ENCODE data around the gene PSMB3. TPM values are rescaled to one million over a fixed set of nuclear protein-coding genes. Genes with fewer than 3 reads are reported as not detected.
A peak's percentile ranks its signal among the peaks of the same experiment; 100 is the strongest.

Gene PSMB3
- total RNA-seq, 2 donors from 2014 or later = 108 to 124 TPM

- H3K36me3 ChIP-seq = peaks cover 11% of the 10 kb centered on the region
- H3K4me3 ChIP-seq = peak overlapping the region; percentile 99
- ATAC-seq (ENCODE audit: insufficient number of reproducible peaks, low FRiP score, low read depth) (no peak), DNase-seq (ENCODE audit: low spot score) (no peak)
- peak overlapping the region; percentile 85 to 86 for H3K27ac ChIP-seq
- no peaks in the 10 kb centered on the region for H3K9me3 ChIP-seq
- H3K4me1 ChIP-seq (ENCODE audit: control insufficient read depth in 1 of 2, low read depth in 2 of 2) = peaks cover 0 to 30% of the 10 kb centered on the region in 2 donors
- TF ChIP-seq CTCF (IDR thresholded peaks at IDR 0.05) = no peak
- H3K27me3 ChIP-seq (replicated peaks; ENCODE audit: insufficient read depth) = no peaks in the 10 kb centered on the region
Observed at GRCh38 chr17:38705523-38705802, 47.1 kb upstream of the PSMB3 start.

- Histone ChIP-seq H3K27ac (peak overlapping the region; percentile 85 to 86), H3K4me1 (ENCODE audit: control insufficient read depth in 1 of 2, low read depth in 2 of 2) (peaks cover 0 to 28% of the 10 kb centered on the region in 2 donors), H3K27me3 (replicated peaks; ENCODE audit: insufficient read depth) (no peaks in the 10 kb centered on the region), H3K36me3 (peaks cover 11% of the 10 kb centered on the region), H3K4me3 (peak overlapping the region; percentile 99), H3K9me3 (no peaks in the 10 kb centered on the region)
- no peak for TF ChIP-seq CTCF (IDR thresholded peaks at IDR 0.05)
- DNase-seq (ENCODE audit: low spot score) (no peak), ATAC-seq (ENCODE audit: insufficient number of reproducible peaks, low FRiP score, low read depth) (no peak)
Observed at GRCh38 chr17:38705803-38706504, 46.6 kb upstream of the PSMB3 start.

- Histone ChIP-seq H3K4me3 (peak overlapping the region; percentile 99), H3K4me1 (ENCODE audit: control insufficient read depth in 1 of 2, low read depth in 2 of 2) (peaks cover 0 to 21% of the 10 kb centered on the region in 2 donors), H3K36me3 (peaks cover 15% of the 10 kb centered on the region), H3K9me3 (no peaks in the 10 kb centered on the region), H3K27me3 (replicated peaks; ENCODE audit: insufficient read depth) (no peaks in the 10 kb centered on the region), H3K27ac (peak overlapping the region; percentile 85 to 86)
- TF ChIP-seq CTCF (IDR thresholded peaks at IDR 0.05) = no peak
- no peak for DNase-seq (ENCODE audit: low spot score)
- no peak for ATAC-seq (ENCODE audit: insufficient number of reproducible peaks, low FRiP score, low read depth)
Observed at GRCh38 chr17:38706505-38707216, 45.9 kb upstream of the PSMB3 start.

- Histone ChIP-seq H3K27ac (no peak overlapping the region), H3K36me3 (peaks cover 25% of the 10 kb centered on the region), H3K4me3 (no peak overlapping the region), H3K9me3 (no peaks in the 10 kb centered on the region), H3K4me1 (ENCODE audit: control insufficient read depth in 1 of 2, low read depth in 2 of 2) (peaks cover 0 to 19% of the 10 kb centered on the region in 2 donors), H3K27me3 (replicated peaks; ENCODE audit: insufficient read depth) (no peaks in the 10 kb centered on the region)
- TF ChIP-seq CTCF (IDR thresholded peaks at IDR 0.05) = no peak
- ATAC-seq (ENCODE audit: insufficient number of reproducible peaks, low FRiP score, low read depth) = no peak
- DNase-seq (ENCODE audit: low spot score) = no peak
Observed at GRCh38 chr17:38707678-38708351, 44.7 kb upstream of the PSMB3 start.

GRCh38 chr17:38709104-38709820, 43.3 kb upstream of the PSMB3 start:
- no peak overlapping the region for H3K4me3 ChIP-seq
- DNase-seq (ENCODE audit: low spot score) (no peak), ATAC-seq (ENCODE audit: insufficient number of reproducible peaks, low FRiP score, low read depth) (no peak)
- H3K4me1 ChIP-seq (ENCODE audit: control insufficient read depth in 1 of 2, low read depth in 2 of 2) = peaks cover 0 to 12% of the 10 kb centered on the region in 2 donors
- no peak overlapping the region for H3K27ac ChIP-seq
- H3K36me3 ChIP-seq = peaks cover 34% of the 10 kb centered on the region
- H3K9me3 ChIP-seq = no peaks in the 10 kb centered on the region
- no peaks in the 10 kb centered on the region for H3K27me3 ChIP-seq (replicated peaks; ENCODE audit: insufficient read depth)
- no peak for TF ChIP-seq CTCF (IDR thresholded peaks at IDR 0.05)
